Glutamatergic neuron (in vitro differentiated cells): ENCODE measurements around the gene PRODH2. TPM values are rescaled to one million over a fixed set of nuclear protein-coding genes. Genes with fewer than 3 reads are reported as not detected.

Experiments
- DNase-seq: peaks from one replicate; pipeline ENCODE4 v3.0.0; 2022
- H3K27ac Mint-ChIP-seq: one replicate; pipeline ENCODE4 v1.8.0; 2020; ENCODE audit warnings: mild to moderate bottlenecking, mixed read lengths, inconsistent platforms; ENCODE audit not compliant: unreplicated experiment
- H3K27me3 Mint-ChIP-seq: one replicate; pipeline ENCODE4 v1.8.0; 2020; ENCODE audit warnings: mild to moderate bottlenecking, moderate library complexity, mixed read lengths, inconsistent platforms; ENCODE audit not compliant: unreplicated experiment
- H3K36me3 Mint-ChIP-seq: one replicate; pipeline ENCODE4 v1.8.0; 2020; ENCODE audit warnings: mild to moderate bottlenecking, mixed read lengths, inconsistent platforms; ENCODE audit not compliant: unreplicated experiment
- H3K4me1 Mint-ChIP-seq: one replicate; pipeline ENCODE4 v1.8.0; 2020; ENCODE audit warnings: mild to moderate bottlenecking, low read depth, mixed read lengths, inconsistent platforms; ENCODE audit not compliant: unreplicated experiment
- H3K4me3 Mint-ChIP-seq: one replicate; pipeline ENCODE4 v1.8.0; 2020; ENCODE audit warnings: mild to moderate bottlenecking, mixed read lengths, inconsistent platforms; ENCODE audit not compliant: unreplicated experiment
- H3K9me3 Mint-ChIP-seq: one replicate; pipeline ENCODE4 v1.8.0; 2020; ENCODE audit warnings: mild to moderate bottlenecking, moderate library complexity, mixed read lengths, inconsistent platforms; ENCODE audit not compliant: unreplicated experiment
- CTCF ChIP-seq: fragments of 200-600 bp; sonication (generic); IDR thresholded peaks from one replicate; pipeline ENCODE4 v1.5.0; 2021; ENCODE audit not compliant: partially characterized antibody, unreplicated experiment
- total RNA-seq: library from RNA; stranded (reverse); fragmentation: NEBNext Ultra II Directional; extraction: Animal tissue kit (Norgen Biotek cat#: 25700); gene quantifications from one replicate; pipeline ENCODE4 v1.2.1, GENCODE V29; 2021; ENCODE audit not compliant: unreplicated experiment

Gene PRODH2
- total RNA-seq, 1 donor from 2014 or later, result 0.64 TPM

- Mint-ChIP-seq H3K4me3 (peak within 1 kb of the TSS; percentile 48), H3K27me3 (peaks cover 13% of the 10 kb centered on the region), H3K9me3 (peaks cover 15% of the 10 kb centered on the region), H3K27ac (peak within 1 kb of the TSS; percentile 73), H3K36me3 (no peaks in the 10 kb centered on the region), H3K4me1 (peaks cover 28% of the 10 kb centered on the region)
- TF ChIP-seq CTCF, result no peak
- DNase-seq, result no peak
These were observed 39.6 kb upstream of the PRODH2 start, which contains the start of gene NPHS1 for GRCh38 chr19:35852029-35852780. Gene NPHS1 (minus strand): TSS chr19:35852504. CDS start chr19:35851837, 667 bp downstream.

- Mint-ChIP-seq H3K27me3 (peaks cover 16% of the 10 kb centered on the region), H3K27ac (no peak overlapping the region), H3K9me3 (peaks cover 16% of the 10 kb centered on the region), H3K4me1 (peaks cover 31% of the 10 kb centered on the region), H3K4me3 (no peak overlapping the region), H3K36me3 (peaks cover 2% of the 10 kb centered on the region)
- peak; percentile 61 for DNase-seq
- TF ChIP-seq CTCF, result peak; percentile 25
These were observed 38.8 kb upstream of the PRODH2 start for GRCh38 chr19:35851213-35852028.

DNA sequence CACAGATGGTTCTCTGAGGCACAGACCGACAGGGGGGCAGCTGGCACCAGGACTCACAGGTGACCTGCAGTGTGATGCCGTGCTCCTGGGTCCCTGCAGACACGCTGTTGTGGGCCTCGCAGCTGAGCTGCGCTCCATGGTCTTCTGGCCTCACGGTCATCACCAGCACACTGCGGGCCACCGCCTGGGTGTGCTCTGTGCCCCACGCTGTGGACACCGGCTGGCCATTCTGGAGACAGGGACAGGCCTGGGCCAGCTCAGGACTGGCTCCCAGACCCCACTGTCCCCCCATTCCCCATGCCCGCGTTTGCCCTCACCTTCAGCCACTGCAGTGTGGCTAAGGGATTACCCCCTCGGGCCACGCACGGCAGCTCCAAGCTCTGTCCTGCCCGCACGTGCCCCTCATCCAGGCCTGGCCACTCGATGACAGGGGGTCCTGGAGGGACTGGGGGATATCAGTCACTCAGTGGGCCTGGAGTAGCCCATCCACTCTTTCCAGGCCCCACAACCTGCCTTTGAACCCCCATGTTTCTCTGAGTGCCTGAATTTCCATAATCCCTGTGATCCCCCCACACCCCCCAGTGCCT is 36.4 kb upstream of the PRODH2 start:
- Mint-ChIP-seq H3K4me3 (no peak overlapping the region), H3K27me3 (peaks cover 13% of the 10 kb centered on the region), H3K36me3 (peaks cover 14% of the 10 kb centered on the region), H3K9me3 (peaks cover 14% of the 10 kb centered on the region), H3K27ac (no peak overlapping the region), H3K4me1 (peaks cover 27% of the 10 kb centered on the region)
- DNase-seq, result no peak
- TF ChIP-seq CTCF, result no peak

DNA sequence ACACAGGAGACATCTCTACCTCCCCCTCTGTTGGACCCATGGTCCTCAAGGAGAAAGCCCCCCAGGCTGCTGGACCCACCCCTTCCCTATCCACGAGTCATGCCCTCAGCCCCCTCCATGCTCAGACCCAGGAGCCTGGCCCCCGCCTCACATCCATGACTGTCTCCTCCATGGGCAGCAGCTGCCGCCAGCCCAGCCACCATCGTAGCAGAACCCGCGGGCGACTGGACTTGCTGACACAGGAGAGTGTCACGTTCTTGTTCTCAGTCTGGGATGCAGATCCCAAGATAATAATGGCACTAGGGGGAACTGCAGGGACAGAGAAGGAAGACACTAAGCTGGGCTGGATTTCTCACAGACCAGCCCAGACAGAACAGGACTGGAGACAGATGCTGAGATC is 35.8 kb upstream of the PRODH2 start:
- Mint-ChIP-seq H3K27ac (no peak overlapping the region), H3K4me3 (no peak overlapping the region), H3K36me3 (peaks cover 14% of the 10 kb centered on the region), H3K9me3 (peaks cover 14% of the 10 kb centered on the region), H3K27me3 (peaks cover 17% of the 10 kb centered on the region), H3K4me1 (peaks cover 27% of the 10 kb centered on the region)
- TF ChIP-seq CTCF, result no peak
- DNase-seq, result no peak

DNA sequence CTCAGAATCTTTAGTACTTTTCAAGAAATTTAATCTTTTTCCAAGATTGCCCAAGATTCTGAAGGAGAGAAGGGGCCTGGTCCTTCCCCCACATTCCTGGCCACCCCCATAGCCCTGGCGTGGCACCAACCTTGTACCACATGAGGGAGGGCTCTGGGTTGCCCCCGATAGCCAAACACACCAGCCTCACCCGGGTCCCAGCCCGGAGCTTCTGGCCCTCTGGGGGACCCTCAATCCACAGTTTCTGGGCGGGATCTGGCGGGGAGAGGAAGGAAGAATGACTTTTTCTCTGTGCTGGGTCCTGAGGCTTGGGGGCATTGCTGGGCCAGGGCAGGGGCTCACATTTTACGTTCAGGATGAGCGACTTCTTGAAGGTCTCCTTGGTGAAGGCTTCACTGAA is 35.3 kb upstream of the PRODH2 start:
- no peak overlapping the region for H3K4me3 Mint-ChIP-seq
- peaks cover 22% of the 10 kb centered on the region for H3K27me3 Mint-ChIP-seq
- no peak for DNase-seq
- peaks cover 17% of the 10 kb centered on the region for H3K36me3 Mint-ChIP-seq
- TF ChIP-seq CTCF, result no peak
- peaks cover 18% of the 10 kb centered on the region for H3K9me3 Mint-ChIP-seq
- H3K27ac Mint-ChIP-seq, result no peak overlapping the region
- H3K4me1 Mint-ChIP-seq, result peaks cover 24% of the 10 kb centered on the region
